Right atrium auricular region (tissue), 2 donors: ENCODE results near the gene CASP9. TPM values are rescaled to one million over a fixed set of nuclear protein-coding genes. Genes with fewer than 3 reads are reported as not detected.
"Not testable (repeated sequence)": the region's sequence is repeated elsewhere in the genome, so short reads cannot be mapped to it uniquely, and the experiment has no call there.

Experiments
- DNase-seq: peaks from one replicate; pipeline ENCODE4 v3.0.0-alpha.2; 2019; ENCODE audit warnings: low spot score
- H3K27ac ChIP-seq, 2 donors: fragments of 200-600 bp; sonication (generic); 1 replicate in 1 of 2; 2 replicates in 1 of 2; pipeline ENCODE4 v1.5.1; 2016 to 2019
- H3K27me3 ChIP-seq, 2 donors: fragments of 200-600 bp; sonication (generic); one replicate each; pipeline versions ENCODE4 v1.5.1 to v1.6.0; 2017 to 2019
- H3K36me3 ChIP-seq: fragments of 200-600 bp; sonication (generic); one replicate; pipeline ENCODE4 v1.5.1; 2016
- H3K4me1 ChIP-seq, 2 donors: fragments of 200-600 bp; sonication (generic); one replicate each; pipeline versions ENCODE4 v1.5.1 to v1.6.0; 2017 to 2019
- H3K4me3 ChIP-seq, 2 donors: fragments of 200-600 bp; sonication (generic); 1 replicate in 1 of 2; 2 replicates in 1 of 2; pipeline ENCODE4 v1.5.1; 2017 to 2019; ENCODE audit warnings: mild to moderate bottlenecking in 1 of 2, moderate library complexity in 1 of 2
- H3K9me3 ChIP-seq, 2 donors: fragments of 200-600 bp; sonication (generic); one replicate each; pipeline ENCODE4 v1.5.1; 2019
- total RNA-seq, 2 donors: library from RNA; depleted of rRNA; stranded (reverse); fragments of >200 nt; gene quantifications; one replicate each; pipeline ENCODE4 v1.1.0, GENCODE V29; 2016
- TF ChIP-seq, protein P1 (sequence below), 2 donors: fragments of 200-600 bp; sonication (generic); IDR thresholded peaks; one replicate each; pipeline ENCODE4 v1.5.1; 2019; ENCODE audit warnings: antibody characterized with exemption in 2 of 2

Gene CASP9
- total RNA-seq, 2 donors from 2014 or later, result 6.8 to 11.9 TPM

DNA sequence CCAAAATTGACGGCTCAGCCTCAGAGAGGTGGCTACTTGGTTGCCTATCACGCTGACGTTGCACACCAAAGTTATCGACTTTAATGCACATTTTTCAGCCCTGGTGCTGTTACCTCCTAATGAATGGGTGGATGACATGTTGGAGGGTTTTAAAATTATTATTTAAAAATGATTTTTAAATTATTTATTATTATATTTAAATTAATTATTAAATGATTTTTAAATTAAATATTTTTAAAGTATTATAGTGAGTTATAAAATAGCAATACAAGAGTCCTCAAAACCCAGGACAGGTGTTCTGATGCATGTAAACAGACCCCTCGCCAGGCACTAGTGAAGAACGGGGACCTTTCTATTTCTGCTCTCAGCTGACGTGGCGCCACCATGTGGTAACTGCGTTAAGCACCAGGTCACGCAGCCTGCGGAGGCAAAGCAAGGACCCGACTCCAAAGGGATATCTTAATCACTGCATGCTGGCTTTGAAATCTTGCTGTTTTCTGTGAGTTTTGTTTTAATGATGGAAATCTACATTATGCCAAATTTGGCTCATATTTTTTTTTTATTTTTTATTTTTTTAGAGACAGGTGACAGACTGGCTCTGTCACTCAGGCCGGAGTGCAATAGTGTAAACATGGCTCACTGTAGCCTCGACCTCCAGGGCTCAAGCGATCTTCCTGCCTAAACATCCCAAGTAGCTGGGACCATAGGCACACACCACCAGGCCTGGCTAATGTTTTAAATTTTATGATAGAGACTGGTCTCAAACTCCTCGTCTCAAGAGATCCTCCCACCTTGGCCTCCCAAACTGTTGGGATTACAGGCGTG is 22.6 kb downstream of the CASP9 start:
- no peaks in the 10 kb centered on the region for H3K9me3 ChIP-seq
- H3K27me3 ChIP-seq, result no peaks in the 10 kb centered on the region
- TF ChIP-seq, protein P1, sequence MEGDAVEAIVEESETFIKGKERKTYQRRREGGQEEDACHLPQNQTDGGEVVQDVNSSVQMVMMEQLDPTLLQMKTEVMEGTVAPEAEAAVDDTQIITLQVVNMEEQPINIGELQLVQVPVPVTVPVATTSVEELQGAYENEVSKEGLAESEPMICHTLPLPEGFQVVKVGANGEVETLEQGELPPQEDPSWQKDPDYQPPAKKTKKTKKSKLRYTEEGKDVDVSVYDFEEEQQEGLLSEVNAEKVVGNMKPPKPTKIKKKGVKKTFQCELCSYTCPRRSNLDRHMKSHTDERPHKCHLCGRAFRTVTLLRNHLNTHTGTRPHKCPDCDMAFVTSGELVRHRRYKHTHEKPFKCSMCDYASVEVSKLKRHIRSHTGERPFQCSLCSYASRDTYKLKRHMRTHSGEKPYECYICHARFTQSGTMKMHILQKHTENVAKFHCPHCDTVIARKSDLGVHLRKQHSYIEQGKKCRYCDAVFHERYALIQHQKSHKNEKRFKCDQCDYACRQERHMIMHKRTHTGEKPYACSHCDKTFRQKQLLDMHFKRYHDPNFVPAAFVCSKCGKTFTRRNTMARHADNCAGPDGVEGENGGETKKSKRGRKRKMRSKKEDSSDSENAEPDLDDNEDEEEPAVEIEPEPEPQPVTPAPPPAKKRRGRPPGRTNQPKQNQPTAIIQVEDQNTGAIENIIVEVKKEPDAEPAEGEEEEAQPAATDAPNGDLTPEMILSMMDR (IDR thresholded peaks at IDR 0.05), result peak; percentile 58 to 67
- DNase-seq, result no peak
- H3K4me1 ChIP-seq, result peaks cover 0 to 13% of the 10 kb centered on the region in 2 donors
- no peak overlapping the region for H3K4me3 ChIP-seq
- H3K27ac ChIP-seq, result no peak overlapping the region
- H3K36me3 ChIP-seq, result peaks cover 8% of the 10 kb centered on the region

DNA sequence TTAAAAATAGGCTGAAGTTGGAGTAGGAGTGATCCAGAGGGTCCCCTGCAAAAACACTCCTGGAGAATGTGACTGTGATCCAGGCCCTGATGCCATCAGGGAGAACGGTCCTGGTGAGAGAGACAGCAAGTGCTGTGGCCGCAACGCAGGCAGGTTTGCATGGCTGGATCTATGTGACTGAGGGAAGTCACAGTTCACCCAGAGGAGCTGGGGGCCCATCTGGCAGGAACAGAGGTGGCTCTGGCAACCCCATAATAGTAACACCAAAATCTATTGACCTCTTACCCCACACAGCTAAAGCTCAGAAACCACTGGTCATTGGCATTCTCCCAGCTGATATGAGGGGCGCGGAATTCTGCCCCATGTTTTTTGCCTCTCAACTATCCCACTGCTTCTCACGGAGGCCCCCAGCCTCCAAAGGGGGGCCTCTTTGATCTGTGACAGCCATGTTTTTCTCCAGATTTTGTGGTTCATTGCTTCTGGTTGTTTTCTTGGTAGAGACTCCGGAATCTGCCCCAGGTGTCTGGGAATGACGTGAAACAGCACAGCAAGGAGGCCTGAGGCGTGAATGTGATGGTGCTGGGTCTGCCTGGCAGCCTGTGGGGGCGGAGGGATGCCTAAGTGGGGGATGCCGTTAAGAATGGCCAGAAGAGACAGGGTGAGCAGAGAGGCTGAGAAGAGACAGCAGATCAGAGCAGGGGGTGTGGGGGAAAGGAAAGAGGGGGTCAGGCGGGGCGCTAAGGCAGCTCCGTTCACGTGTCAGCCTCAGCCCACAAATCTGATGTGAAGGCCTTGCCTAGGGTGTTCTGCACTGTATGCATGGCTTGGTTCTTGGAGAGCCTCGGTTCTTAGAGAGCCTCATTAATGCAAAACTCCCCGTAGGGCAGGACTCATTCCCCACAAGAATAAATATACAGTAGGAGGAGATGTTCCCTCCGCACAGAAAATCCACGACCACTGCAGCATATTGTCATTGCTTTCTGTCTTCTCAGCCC is 23.5 kb downstream of the CASP9 start:
- Histone ChIP-seq H3K27me3 (no peaks in the 10 kb centered on the region), H3K4me3 (no peak overlapping the region), H3K9me3 (no peaks in the 10 kb centered on the region), H3K36me3 (peaks cover 8% of the 10 kb centered on the region), H3K4me1 (peaks cover 0 to 13% of the 10 kb centered on the region in 2 donors), H3K27ac (peak overlapping the region; percentile 47 to 49)
- DNase-seq, result no peak
- TF ChIP-seq, protein P1 (IDR thresholded peaks at IDR 0.05), result no peak

DNA sequence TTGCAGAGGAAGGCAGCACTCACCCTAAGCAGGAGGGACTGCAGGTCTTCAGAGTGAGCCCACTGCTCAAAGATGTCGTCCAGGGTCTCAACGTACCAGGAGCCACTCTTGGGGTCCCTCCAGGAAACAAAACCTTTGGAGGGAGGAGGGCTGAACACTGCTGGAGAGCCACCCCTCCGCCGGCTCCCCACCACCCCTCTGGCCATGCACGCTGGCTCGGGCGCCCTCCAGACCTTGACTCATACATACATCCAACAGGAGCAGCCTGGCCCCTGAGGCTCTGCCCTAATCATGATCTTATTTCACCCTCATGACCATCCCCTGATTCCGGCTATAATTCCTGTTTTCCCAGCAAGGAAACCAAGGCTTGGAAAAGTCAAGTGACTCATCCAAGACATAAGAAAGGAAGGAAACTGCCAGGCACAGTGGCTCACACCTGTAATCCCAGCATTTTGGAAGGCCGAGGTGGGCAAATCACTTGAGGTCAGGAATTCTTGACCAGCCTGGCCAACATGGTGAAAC is 30.1 kb downstream of the CASP9 start:
- H3K27ac ChIP-seq, result no peak overlapping the region
- no peaks in the 10 kb centered on the region for H3K27me3 ChIP-seq
- no peak overlapping the region for H3K4me3 ChIP-seq
- no peaks in the 10 kb centered on the region for H3K9me3 ChIP-seq
- H3K36me3 ChIP-seq, result peaks cover 13% of the 10 kb centered on the region
- TF ChIP-seq, protein P1 (IDR thresholded peaks at IDR 0.05), result no peak
- H3K4me1 ChIP-seq, result no peaks in the 10 kb centered on the region
- DNase-seq, result no peak

DNA sequence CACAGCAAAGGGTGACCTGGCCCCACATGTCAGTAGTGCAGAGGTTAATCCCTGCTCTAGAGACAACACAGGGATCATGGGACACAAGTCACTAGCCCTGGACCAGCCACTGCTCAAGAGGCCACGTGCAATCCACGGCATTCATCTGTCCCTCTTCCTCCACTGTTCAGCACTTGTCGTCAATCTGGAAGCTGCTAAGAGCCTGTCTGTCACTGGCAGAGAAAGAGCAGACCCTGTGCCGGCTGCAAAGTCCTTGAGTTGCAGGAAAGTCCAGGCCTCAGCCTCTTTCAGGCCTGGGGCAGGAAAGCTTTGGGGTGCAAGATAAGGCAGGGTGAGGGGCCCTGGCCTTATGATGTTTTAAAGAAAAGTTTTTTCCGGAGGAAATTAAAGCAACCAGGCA is 31.4 kb downstream of the CASP9 start:
- Histone ChIP-seq H3K27ac (peak overlapping the region; percentile 23 to 62), H3K4me3 (no peak overlapping the region), H3K36me3 (peaks cover 13% of the 10 kb centered on the region), H3K9me3 (no peaks in the 10 kb centered on the region), H3K27me3 (no peaks in the 10 kb centered on the region), H3K4me1 (no peaks in the 10 kb centered on the region)
- TF ChIP-seq, protein P1 (IDR thresholded peaks at IDR 0.05), result no peak
- DNase-seq, result no peak

DNA sequence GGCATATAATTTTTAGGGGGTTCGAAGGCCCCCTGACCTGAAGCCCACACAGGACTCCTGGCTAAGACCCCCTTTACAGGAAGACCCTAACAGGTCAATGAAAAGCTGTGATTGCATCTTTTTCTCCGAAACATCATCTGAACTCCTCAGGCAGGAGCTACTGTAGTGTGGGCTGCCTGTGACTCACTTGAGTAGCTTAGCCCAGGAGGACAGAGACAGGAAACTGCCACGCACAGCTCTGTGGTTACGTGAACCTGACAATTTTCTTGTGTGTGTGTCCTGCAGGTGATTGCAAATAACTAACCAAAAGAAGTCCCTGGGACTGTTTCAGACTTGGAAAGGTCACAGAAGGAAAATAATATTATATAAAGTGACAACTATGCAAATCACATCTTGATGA is 33.0 kb downstream of the CASP9 start:
- not testable (repeated sequence) for DNase-seq, H3K27ac ChIP-seq, H3K27me3 ChIP-seq, H3K4me3 ChIP-seq, H3K4me1 ChIP-seq, H3K9me3 ChIP-seq
- peaks cover 13% of the 10 kb centered on the region for H3K36me3 ChIP-seq
